GM21576 (cell line): ENCODE results near the gene MAST4.
A peak's percentile ranks its signal among the peaks of the same experiment; 100 is the strongest.
"Not testable (repeated sequence)": the region's sequence is repeated elsewhere in the genome, so short reads cannot be mapped to it uniquely, and the experiment has no call there.

Experiments used
- ATAC-seq: cut with Tn5 transposase; IDR thresholded peaks from one replicate; pipeline ENCODE4 v1.9.1; 2021; ENCODE audit warnings: mild to moderate bottlenecking, moderate library complexity; ENCODE audit not compliant: unreplicated experiment

The MAST4 gene

GRCh38 chr5:66694036-66694435 is 97.8 kb downstream of the MAST4 start:
- no peak for ATAC-seq

GRCh38 chr5:66695840-66696239 is 99.6 kb downstream of the MAST4 start:
- not testable (repeated sequence) for ATAC-seq

- no peak for ATAC-seq
These were observed 101.8 kb downstream of the MAST4 start for GRCh38 chr5:66697796-66698564.

- ATAC-seq = peak; percentile 93
These were observed 105.1 kb downstream of the MAST4 start for GRCh38 chr5:66701244-66701643.

- ATAC-seq = no peak
These were observed 106.2 kb downstream of the MAST4 start for GRCh38 chr5:66702426-66702825.

- no peak for ATAC-seq
These were observed 108.7 kb downstream of the MAST4 start for GRCh38 chr5:66704790-66705425.

- ATAC-seq = peak; percentile 68
These were observed 112.2 kb downstream of the MAST4 start for GRCh38 chr5:66708368-66708767.

- ATAC-seq = no peak
These were observed 114.4 kb downstream of the MAST4 start for GRCh38 chr5:66710557-66711088.

GRCh38 chr5:66713998-66714397 is 117.8 kb downstream of the MAST4 start:
- no peak for ATAC-seq

GRCh38 chr5:66717455-66718373 is 121.5 kb downstream of the MAST4 start:
- no peak for ATAC-seq

GRCh38 chr5:66718374-66719002 is 122.3 kb downstream of the MAST4 start:
- ATAC-seq = no peak

GRCh38 chr5:66720780-66721179 is 124.6 kb downstream of the MAST4 start:
- ATAC-seq = no peak

GRCh38 chr5:66722686-66723085 is 126.5 kb downstream of the MAST4 start:
- ATAC-seq = no peak

- no peak for ATAC-seq
These were observed 128.4 kb downstream of the MAST4 start for GRCh38 chr5:66724349-66725139.

- ATAC-seq = no peak
These were observed 131.4 kb downstream of the MAST4 start for GRCh38 chr5:66727630-66728029.

GRCh38 chr5:66728049-66728448 is 131.9 kb downstream of the MAST4 start:
- no peak for ATAC-seq

- ATAC-seq = no peak
These were observed 140.9 kb downstream of the MAST4 start for GRCh38 chr5:66737096-66737495.

GRCh38 chr5:66738136-66738535 is 141.9 kb downstream of the MAST4 start:
- no peak for ATAC-seq

- ATAC-seq = no peak
These were observed 142.8 kb downstream of the MAST4 start for GRCh38 chr5:66739021-66739420.

GRCh38 chr5:66739951-66740350 is 143.8 kb downstream of the MAST4 start:
- ATAC-seq = no peak
